Erythroblast (primary cell): ENCODE measurements around the gene TSC22D3.

Experiments
- GATA1 ChIP-seq: IDR thresholded peaks from 2 replicates; pipeline ENCODE4 v1.6.1; 2011; ENCODE audit warnings: low read depth, mild to moderate bottlenecking, control low read depth, low read length, moderate library complexity
- POLR2A ChIP-seq: IDR thresholded peaks from 2 replicates; pipeline ENCODE4 v1.6.1; 2011; ENCODE audit warnings: mild to moderate bottlenecking, low read length

GRCh38 chrX:107730991-107731766, 44.4 kb downstream of the TSC22D3 start:
- TF ChIP-seq POLR2A: no peak
- no peak for TF ChIP-seq GATA1
